GM18502 (cell line): Measurements from ENCODE around the gene PRKCE.

Experiments
- ATAC-seq: cut with Tn5 transposase; IDR thresholded peaks from one replicate; pipeline ENCODE4 v1.9.1; 2021; ENCODE audit warnings: mild to moderate bottlenecking; ENCODE audit not compliant: unreplicated experiment, poor library complexity

The PRKCE gene

GRCh38 chr2:45631319-45631718 lies 20.2 kb upstream of the PRKCE start:
- ATAC-seq = no peak

DNA sequence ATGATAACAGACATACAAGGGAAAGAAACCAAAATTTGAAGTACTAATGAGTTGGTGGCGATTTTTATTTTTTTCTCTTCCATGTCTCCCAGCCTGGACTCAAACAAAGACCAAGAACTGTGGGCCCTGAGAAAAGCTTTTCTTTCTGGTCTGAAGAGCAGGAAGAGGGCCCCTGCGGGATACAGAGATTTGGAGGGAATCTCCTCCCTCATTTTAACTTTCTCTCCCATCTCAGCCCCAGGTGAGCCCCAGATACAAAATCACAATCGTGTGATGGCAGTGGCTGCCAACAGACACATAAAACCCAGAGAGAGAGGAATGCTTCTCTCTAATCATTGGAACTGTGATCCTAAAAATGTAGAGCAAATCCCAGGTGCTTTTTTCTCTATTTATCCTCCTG lies 19.5 kb upstream of the PRKCE start:
- no peak for ATAC-seq

- no peak for ATAC-seq
Measured at GRCh38 chr2:45634223-45634622, 17.3 kb upstream of the PRKCE start.

GRCh38 chr2:45636008-45636407 lies 15.5 kb upstream of the PRKCE start:
- no peak for ATAC-seq

DNA sequence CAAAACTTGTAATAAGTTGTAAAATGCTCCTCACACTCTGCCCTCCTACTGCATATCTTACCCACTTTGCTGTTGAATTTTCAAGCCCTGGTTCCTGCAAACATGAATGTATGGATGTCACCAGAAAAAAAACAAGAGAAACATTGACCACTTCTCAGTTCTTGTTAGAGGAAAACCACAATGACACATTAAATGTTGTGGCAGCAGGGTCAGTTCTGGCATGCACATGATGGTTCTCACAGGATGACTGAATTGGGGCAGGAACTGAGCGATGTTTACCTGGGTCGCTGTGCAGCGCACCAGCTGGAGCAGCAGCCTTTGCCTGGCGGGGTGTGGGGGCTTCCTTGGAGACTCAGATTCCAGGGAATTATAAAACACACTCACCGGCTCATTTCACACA lies 14.0 kb upstream of the PRKCE start:
- peak; percentile 62 for ATAC-seq

DNA sequence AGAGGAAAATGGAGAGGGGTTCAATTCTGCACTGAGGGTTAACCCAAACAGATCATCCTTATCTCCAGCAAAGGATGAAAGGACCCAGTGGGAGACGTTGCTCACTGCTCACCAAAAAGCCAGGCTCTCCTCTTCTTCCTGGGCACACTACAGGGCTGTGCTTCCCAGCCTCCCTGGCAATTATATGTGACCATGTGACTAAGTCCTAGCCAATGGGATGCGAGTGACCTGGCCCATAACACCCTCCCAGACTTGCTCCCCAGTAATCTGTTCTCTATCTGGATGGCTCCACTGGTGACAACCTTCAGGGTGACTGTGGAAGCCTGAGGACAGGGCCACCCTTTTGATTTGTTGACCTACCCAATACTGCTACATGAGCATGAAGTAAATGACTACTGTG lies 10.9 kb upstream of the PRKCE start:
- no peak for ATAC-seq

GRCh38 chr2:45643095-45643494 lies 8.4 kb upstream of the PRKCE start:
- ATAC-seq = peak; percentile 25

GRCh38 chr2:45643543-45644542 lies 7.6 kb upstream of the PRKCE start:
- peak; percentile 84 for ATAC-seq

DNA sequence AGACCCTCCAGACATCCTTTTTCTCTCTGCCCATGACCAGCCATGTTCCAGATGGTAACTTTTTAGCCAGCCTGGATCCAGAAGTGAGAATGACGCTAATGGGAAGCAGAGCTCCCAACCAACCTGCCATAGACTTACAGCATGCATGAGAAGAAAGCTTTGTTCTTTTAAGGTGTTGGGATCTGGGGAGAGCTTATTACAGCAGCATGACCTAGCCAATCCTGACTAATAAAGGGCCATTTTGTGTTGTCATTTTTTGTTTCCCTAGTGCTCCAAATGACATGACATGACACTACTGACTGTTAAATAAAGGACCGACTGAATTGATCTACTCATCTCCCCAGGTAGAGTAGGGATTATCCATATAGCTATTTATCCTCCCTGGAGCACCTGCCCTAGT lies 5.2 kb upstream of the PRKCE start:
- no peak for ATAC-seq

DNA sequence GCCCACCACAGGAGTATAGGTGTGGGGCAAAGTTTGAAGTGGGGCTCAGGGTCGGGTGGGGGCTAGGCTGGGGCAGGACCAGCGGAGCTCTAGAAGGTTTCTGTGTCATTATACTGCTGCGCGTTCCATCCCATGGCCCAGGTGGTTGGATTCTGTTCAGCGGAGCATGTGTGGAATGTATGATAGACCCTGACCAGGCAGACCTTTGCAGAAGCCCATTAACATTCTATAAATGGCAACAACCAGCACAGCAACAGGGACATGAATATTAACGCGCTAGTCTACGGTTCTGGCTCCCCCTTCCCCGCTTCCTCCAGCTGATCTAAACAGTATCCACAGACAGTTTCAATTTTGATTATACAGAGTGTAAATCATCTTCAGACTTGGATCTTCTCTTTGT lies 4.1 kb upstream of the PRKCE start:
- ATAC-seq = no peak

DNA sequence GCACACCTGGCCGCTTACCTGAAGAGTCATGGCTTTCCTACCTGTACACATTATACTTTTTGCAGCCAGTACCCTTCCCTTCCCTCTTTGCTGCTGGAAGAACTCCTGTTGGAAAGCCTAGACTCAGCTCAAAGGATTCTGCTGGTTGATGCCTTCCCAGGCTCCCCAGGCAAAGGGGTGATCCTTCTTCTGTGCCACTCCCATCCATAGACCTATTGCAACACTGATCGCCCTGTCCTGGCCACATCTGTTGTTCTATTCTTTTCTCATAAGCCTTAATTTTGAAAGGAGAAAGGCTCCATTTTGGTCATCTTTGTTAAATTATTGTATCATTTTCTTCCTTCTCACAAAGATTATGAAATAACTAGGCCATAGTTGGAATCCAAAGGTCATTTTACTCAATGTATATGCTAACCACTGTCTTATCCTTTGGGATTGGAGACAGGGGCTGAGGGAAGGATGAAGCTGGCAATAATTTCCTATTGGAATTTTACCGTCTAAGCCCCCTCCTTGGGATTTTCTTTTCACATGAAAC lies 3.4 kb upstream of the PRKCE start:
- ATAC-seq = no peak

DNA sequence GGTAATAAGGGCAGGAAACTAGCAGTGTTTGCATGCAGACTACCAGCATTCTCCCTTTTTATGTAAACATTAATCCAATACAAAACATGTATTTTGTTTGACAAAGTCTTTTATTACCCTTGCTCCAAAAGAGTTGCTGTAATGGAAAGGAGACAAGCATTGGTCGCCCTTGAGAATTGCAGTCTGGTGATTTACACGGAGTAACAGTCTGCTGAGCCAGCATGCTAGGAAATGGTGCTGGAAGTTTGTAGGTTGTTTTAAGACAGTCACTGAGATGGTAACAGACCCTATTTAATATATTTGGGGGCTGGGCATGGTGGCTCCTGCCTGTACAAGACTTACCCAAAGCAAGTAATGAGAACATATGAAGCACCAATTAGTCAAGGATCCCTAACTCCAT lies 2.8 kb upstream of the PRKCE start:
- no peak for ATAC-seq

GRCh38 chr2:45649462-45649857 lies 2.0 kb upstream of the PRKCE start:
- ATAC-seq = no peak

DNA sequence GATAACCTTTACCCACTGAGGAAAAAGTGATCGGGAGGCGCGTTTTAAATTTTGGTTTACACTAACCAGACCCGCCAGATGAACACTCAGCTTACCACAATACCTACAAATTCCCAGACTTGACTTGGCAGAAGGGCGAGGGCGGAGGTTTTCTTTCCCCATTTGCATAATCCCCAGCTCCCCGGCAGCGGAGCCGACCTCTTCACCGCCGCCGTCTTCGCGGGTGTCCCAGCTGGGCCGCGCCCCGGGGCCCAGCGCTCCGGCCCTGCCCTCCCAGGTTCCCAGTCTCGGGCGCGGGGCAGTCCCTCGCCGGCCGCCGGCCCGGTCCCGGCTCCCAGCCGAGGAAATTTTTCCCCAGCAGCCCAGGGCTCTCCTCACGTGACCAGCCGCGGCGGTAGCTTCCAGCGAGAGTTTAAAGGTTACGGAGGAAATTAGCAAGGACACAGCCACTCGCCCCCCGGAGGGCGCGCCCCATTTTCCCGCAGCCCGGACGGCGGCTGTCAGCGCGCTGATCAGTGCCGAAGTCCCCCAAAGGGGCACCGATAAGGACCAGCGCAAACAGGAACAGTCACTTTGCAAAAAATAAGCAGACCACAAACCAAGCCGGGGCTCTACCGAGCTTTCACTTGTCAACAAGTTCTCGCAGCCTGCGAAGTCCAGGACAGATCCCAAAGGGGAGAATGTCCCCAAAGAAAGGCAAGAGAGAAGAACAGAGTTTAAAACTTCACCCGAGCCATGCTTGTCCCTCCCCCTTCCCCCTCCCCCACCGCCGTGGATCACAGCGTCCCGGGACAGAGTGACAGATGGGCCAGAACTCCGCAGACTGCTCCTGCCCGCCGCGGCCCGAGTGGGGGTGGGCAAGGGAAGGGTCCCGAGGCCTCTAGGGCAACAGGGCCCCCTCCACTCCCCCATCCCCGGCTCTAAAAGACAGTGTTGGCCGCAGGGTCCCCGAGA lies 1.3 kb upstream of the PRKCE start:
- ATAC-seq = peak; percentile 19

DNA sequence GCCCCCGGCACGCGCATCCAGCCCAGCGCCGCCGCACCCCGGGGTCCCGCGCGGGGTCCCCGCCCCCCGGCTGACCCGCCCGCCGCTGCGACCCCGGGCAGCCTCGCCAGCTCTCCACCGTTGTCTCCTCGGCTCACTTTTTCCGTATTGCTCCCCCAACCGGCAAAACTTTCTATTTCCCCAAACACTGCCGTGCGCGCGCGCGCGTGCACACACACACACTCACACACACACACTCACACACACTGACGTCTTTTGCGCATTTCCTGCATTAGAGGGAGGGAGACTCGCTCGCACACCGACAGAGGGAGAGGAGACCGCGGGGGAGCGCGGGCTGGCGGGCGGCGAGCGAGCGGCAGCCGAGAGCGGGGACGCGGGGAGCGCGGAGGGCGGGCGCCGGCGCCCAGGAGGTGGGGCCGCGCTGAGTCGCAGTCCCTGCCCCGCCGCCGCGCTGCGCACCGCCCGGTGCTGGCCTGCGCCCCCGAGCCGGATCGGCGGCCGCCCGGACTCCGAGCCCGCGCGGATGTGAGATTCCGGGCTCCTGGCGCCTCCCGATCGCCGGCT lies 542 bp upstream of the PRKCE start:
- peak; percentile 76 for ATAC-seq

GRCh38 chr2:45652090-45653031 lies 886 bp downstream of the PRKCE start:
- ATAC-seq = no peak

- ATAC-seq = no peak
Measured at GRCh38 chr2:45653122-45653913, 1.8 kb downstream of the PRKCE start.

DNA sequence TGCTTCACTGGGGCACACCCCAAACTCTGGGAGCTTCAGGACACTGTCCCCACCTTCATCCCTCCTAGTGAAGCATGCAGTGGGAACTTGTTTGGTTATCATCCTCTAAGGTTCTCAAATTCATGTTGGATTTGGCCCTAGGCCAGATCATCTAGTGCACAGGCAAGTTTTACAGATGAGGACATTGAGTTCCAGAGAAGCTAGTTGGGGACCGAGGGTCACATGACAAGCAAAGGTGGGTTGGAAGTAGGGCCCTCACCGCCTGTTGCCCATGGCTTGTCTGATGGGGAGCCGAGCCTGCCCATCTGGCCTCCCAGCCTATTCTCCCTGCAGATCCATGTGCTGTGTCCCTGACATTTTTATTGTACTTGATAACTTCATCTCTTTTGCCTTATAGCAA lies 2.8 kb downstream of the PRKCE start:
- no peak for ATAC-seq

- no peak for ATAC-seq
Measured at GRCh38 chr2:45661828-45662227, 10.4 kb downstream of the PRKCE start.
